Astrocyte (in vitro differentiated cells and primary cell): Measurements from ENCODE around the gene PFDN5.

Experiments
- EZH2 ChIP-seq: IDR thresholded peaks from 2 replicates; pipeline ENCODE4 v1.6.1; 2012; ENCODE audit warnings: mild to moderate bottlenecking, low read length, inconsistent platforms; ENCODE audit not compliant: insufficient read depth
- TF ChIP-seq, protein P1 (sequence below): IDR thresholded peaks from 2 replicates; pipeline ENCODE4 v1.5.1; 2011; ENCODE audit warnings: low read depth, mild to moderate bottlenecking, inconsistent platforms, low read length, moderate library complexity; ENCODE audit not compliant: insufficient read depth

DNA sequence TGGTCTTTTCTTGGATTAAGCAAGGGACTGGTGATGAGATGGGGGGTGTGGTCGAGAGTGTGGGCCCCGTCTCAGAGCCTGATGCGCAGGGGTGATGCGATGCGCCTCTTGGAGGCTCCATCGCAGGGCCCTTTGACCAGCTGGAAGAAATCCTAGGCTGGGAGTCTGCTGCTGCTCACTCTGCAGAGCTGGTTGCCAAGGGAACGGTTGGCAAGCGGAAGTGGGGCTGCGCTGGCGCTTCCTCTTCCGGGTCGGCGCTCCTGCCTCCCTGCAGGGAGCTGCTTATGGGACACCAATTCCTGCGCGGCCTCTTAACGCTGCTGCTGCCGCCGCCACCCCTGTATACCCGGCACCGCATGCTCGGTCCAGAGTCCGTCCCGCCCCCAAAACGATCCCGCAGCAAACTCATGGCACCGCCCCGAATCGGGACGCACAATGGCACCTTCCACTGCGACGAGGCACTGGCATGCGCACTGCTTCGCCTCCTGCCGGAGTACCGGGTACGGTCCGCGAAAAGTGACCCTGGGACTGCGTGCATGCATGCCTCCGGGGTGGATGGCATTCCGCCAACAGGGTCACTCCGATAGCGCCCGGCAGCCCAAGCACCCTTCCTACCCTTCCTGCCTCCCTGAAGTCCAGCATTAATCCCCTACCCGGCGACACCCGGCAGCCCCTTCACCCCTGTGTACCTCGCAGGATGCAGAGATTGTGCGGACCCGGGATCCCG, 4.3 kb downstream of the PFDN5 start, which contains the start of gene MYG1:
- TF ChIP-seq, protein P1, sequence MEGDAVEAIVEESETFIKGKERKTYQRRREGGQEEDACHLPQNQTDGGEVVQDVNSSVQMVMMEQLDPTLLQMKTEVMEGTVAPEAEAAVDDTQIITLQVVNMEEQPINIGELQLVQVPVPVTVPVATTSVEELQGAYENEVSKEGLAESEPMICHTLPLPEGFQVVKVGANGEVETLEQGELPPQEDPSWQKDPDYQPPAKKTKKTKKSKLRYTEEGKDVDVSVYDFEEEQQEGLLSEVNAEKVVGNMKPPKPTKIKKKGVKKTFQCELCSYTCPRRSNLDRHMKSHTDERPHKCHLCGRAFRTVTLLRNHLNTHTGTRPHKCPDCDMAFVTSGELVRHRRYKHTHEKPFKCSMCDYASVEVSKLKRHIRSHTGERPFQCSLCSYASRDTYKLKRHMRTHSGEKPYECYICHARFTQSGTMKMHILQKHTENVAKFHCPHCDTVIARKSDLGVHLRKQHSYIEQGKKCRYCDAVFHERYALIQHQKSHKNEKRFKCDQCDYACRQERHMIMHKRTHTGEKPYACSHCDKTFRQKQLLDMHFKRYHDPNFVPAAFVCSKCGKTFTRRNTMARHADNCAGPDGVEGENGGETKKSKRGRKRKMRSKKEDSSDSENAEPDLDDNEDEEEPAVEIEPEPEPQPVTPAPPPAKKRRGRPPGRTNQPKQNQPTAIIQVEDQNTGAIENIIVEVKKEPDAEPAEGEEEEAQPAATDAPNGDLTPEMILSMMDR = no peak
- TF ChIP-seq EZH2 = no peak
